Smooth muscle cell of the brain vasculature (primary cell): Measurements from ENCODE around the gene NFIA.

Experiments used
- DNase-seq: peaks from one replicate; pipeline ENCODE4 v3.0.0-alpha.2; 2012; ENCODE audit warnings: low read depth, low spot score

Gene NFIA

GRCh38 chr1:61392409-61393242 is 310.3 kb downstream of the NFIA start:
- DNase-seq: no peak

- DNase-seq: no peak
Observed at GRCh38 chr1:61393575-61393974, 311.2 kb downstream of the NFIA start.

- DNase-seq: no peak
Observed at GRCh38 chr1:61395146-61395800, 312.9 kb downstream of the NFIA start.

GRCh38 chr1:61397495-61397894 is 315.1 kb downstream of the NFIA start:
- DNase-seq: no peak

- peak; percentile 63 for DNase-seq
Observed at GRCh38 chr1:61397935-61398334, 315.6 kb downstream of the NFIA start.

- DNase-seq: no peak
Observed at GRCh38 chr1:61399199-61399598, 316.8 kb downstream of the NFIA start.

- DNase-seq: no peak
Observed at GRCh38 chr1:61400131-61400770, 317.9 kb downstream of the NFIA start.

GRCh38 chr1:61400997-61401396 is 318.6 kb downstream of the NFIA start:
- DNase-seq: no peak

GRCh38 chr1:61403679-61404596 is 321.6 kb downstream of the NFIA start:
- DNase-seq: no peak

GRCh38 chr1:61404597-61405376 is 322.4 kb downstream of the NFIA start:
- no peak for DNase-seq

GRCh38 chr1:61406467-61406866 is 324.1 kb downstream of the NFIA start:
- DNase-seq: no peak

- DNase-seq: no peak
Observed at GRCh38 chr1:61412601-61413000, 330.2 kb downstream of the NFIA start.

GRCh38 chr1:61419196-61419595 is 336.8 kb downstream of the NFIA start:
- no peak for DNase-seq

GRCh38 chr1:61419657-61420056 is 337.3 kb downstream of the NFIA start:
- DNase-seq: no peak

GRCh38 chr1:61420243-61420642 is 337.9 kb downstream of the NFIA start:
- DNase-seq: no peak

GRCh38 chr1:61420909-61421835 is 338.8 kb downstream of the NFIA start:
- DNase-seq: no peak

GRCh38 chr1:61423643-61424042 is 341.3 kb downstream of the NFIA start:
- DNase-seq: no peak

GRCh38 chr1:61424382-61424781 is 342.0 kb downstream of the NFIA start:
- DNase-seq: no peak

- DNase-seq: no peak
Observed at GRCh38 chr1:61425040-61425439, 342.7 kb downstream of the NFIA start.

GRCh38 chr1:61426254-61426653 is 343.9 kb downstream of the NFIA start:
- no peak for DNase-seq
